H1 (cell line): ENCODE results near the gene TMEM236. TPM values are rescaled to one million over a fixed set of nuclear protein-coding genes. Genes with fewer than 3 reads are reported as not detected.

Experiments
- CTCF ChIA-PET: fragments of 300-600 bp; sonication (Branson Sonifier 250); formaldehyde crosslinking; loops from one replicate; lab custom pipeline; 2021; ENCODE audit not compliant: partially characterized antibody; lab: Charles Lee
- POLR2A ChIA-PET: fragments of 300-600 bp; sonication (Branson Sonifier 250); formaldehyde crosslinking; loops from one replicate; lab custom pipeline; 2021; ENCODE audit warnings: inconsistent platforms; ENCODE audit not compliant: partially characterized antibody; lab: Charles Lee
- DNase-seq, 2 experiments: peaks; one replicate each; pipeline versions ENCODE4 v3.0.0 to v3.0.0-alpha.2; 2010 to 2022; ENCODE audit warnings: low spot score in 2 of 2, low read depth in 1 of 2, mixed read lengths in 1 of 2
- FAIRE-seq: peaks from 2 replicates; lab custom pipeline; 2011; peaks lifted over from hg19 to GRCh38; lab: Jason Lieb, UNC
- H2AFZ ChIP-seq: 2 replicates; pipeline ENCODE4 v1.8.1; 2012; ENCODE audit warnings: low read length, inconsistent platforms
- H2AK5ac ChIP-seq: 2 replicates; pipeline ENCODE4 v1.6.1; 2013; ENCODE audit warnings: low read depth, low read length
- H2BK120ac ChIP-seq: replicated peaks from 2 replicates; pipeline ENCODE3; 2013; ENCODE audit warnings: low read depth, low read length, inconsistent platforms
- H2BK12ac ChIP-seq: 2 replicates; pipeline ENCODE4 v1.6.1; 2013; ENCODE audit warnings: low read depth, low read length
- H2BK15ac ChIP-seq: 2 replicates; pipeline ENCODE4 v1.6.1; 2013; ENCODE audit warnings: low read length
- H2BK20ac ChIP-seq: 2 replicates; pipeline ENCODE4 v1.6.1; 2013; ENCODE audit warnings: low read length
- H2BK5ac ChIP-seq: 2 replicates; pipeline ENCODE4 v1.6.1; 2013; ENCODE audit warnings: low read depth, low read length
- H3K14ac ChIP-seq: 2 replicates; pipeline ENCODE4 v1.6.1; 2013; ENCODE audit warnings: inconsistent platforms; ENCODE audit not compliant: insufficient read length
- H3K18ac ChIP-seq: 2 replicates; pipeline ENCODE4 v1.6.1; 2013; ENCODE audit warnings: low read length; ENCODE audit errors: extremely low read depth
- H3K23ac ChIP-seq: 2 replicates; pipeline ENCODE4 v1.6.1; 2013; ENCODE audit warnings: inconsistent platforms; ENCODE audit not compliant: insufficient read length
- H3K23me2 ChIP-seq: 2 replicates; pipeline ENCODE4 v1.6.1; 2013; ENCODE audit warnings: low read depth, low read length
- H3K27ac ChIP-seq: 2 replicates; pipeline ENCODE4 v1.6.1; 2011; ENCODE audit warnings: low read depth, low read length, inconsistent platforms
- H3K27me3 ChIP-seq, 4 experiments: replicated peaks in 1 of 4; 1 replicate in 1 of 4; 2 replicates in 3 of 4; pipeline versions ENCODE4 v1.6.1 to v1.8.1; 2011 to 2013; ENCODE audit warnings: low read length in 3 of 4, mild to moderate bottlenecking in 3 of 4, inconsistent platforms in 2 of 4, mixed read lengths in 2 of 4, moderate library complexity in 1 of 4; ENCODE audit not compliant: control insufficient read depth in 3 of 4, insufficient read depth in 3 of 4; ENCODE audit errors: extremely low read depth in 1 of 4
- H3K36me3 ChIP-seq, 4 experiments: 2 replicates each; pipeline versions ENCODE4 v1.6.1 to v1.8.1; 2011 to 2013; ENCODE audit warnings: mild to moderate bottlenecking in 4 of 4, low read length in 3 of 4, moderate library complexity in 2 of 4, control low read depth in 1 of 4, inconsistent platforms in 1 of 4; ENCODE audit not compliant: insufficient read depth in 4 of 4, control insufficient read depth in 2 of 4
- H3K4ac ChIP-seq: replicated peaks from 2 replicates; pipeline ENCODE3; 2013; ENCODE audit warnings: low read length, low read depth, mixed read lengths, inconsistent platforms; ENCODE audit not compliant: insufficient read length
- H3K4me1 ChIP-seq, 4 experiments: replicated peaks in 1 of 4; 1 replicate in 1 of 4; 2 replicates in 3 of 4; pipeline versions ENCODE4 v1.6.1 to v1.8.1; 2011 to 2013; ENCODE audit warnings: low read length in 3 of 4, inconsistent platforms in 2 of 4, mixed read lengths in 1 of 4; ENCODE audit not compliant: insufficient read depth in 4 of 4, control insufficient read depth in 3 of 4
- H3K4me2 ChIP-seq, 2 experiments: 2 replicates each; pipeline versions ENCODE4 v1.6.1 to v1.8.1; 2011 to 2013; ENCODE audit warnings: low read depth in 2 of 2, low read length in 2 of 2, control low read depth in 1 of 2, inconsistent platforms in 1 of 2, mild to moderate bottlenecking in 1 of 2; ENCODE audit not compliant: insufficient read depth in 1 of 2
- H3K4me3 ChIP-seq, 4 experiments: fragments of 200-600, 300-600 bp in 1 of 4; sonication (generic), shearing (Covaris generic), sonication (Bioruptor Twin) in 1 of 4; 2 replicates each; pipeline versions ENCODE4 v1.5.1 to v1.8.1; 2011 to 2016; ENCODE audit warnings: low read length in 4 of 4, low read depth in 3 of 4, control low read depth in 2 of 4, inconsistent platforms in 2 of 4, mild to moderate bottlenecking in 2 of 4, mixed read lengths in 1 of 4, moderate library complexity in 1 of 4; ENCODE audit not compliant: insufficient read depth in 2 of 4; ENCODE audit errors: extremely low read depth in 1 of 4
- H3K56ac ChIP-seq: replicated peaks from 2 replicates; pipeline ENCODE3; 2013; ENCODE audit warnings: low read depth, mild to moderate bottlenecking, mixed read lengths, low read length, inconsistent platforms; ENCODE audit not compliant: insufficient read length
- H3K79me1 ChIP-seq: 2 replicates; pipeline ENCODE4 v1.6.1; 2013; ENCODE audit warnings: low read depth, low read length, control low read depth
- H3K79me2 ChIP-seq, 2 experiments: 2 replicates each; pipeline versions ENCODE4 v1.6.1 to v1.8.1; 2012 to 2013; ENCODE audit warnings: low read length in 2 of 2, mild to moderate bottlenecking in 2 of 2, inconsistent platforms in 1 of 2; ENCODE audit not compliant: insufficient read depth in 2 of 2, control insufficient read depth in 1 of 2
- H3K9ac ChIP-seq, 4 experiments: replicated peaks in 1 of 4; 1 replicate in 1 of 4; 2 replicates in 3 of 4; pipeline versions ENCODE4 v1.6.1 to v1.8.1; 2011 to 2013; ENCODE audit warnings: low read depth in 3 of 4, low read length in 3 of 4, control low read depth in 2 of 4, mild to moderate bottlenecking in 2 of 4, moderate library complexity in 2 of 4, inconsistent platforms in 1 of 4; ENCODE audit errors: extremely low read depth in 1 of 4
- H3K9me3 ChIP-seq, 2 experiments: 2 replicates each; pipeline versions ENCODE4 v1.6.1 to v1.8.1; 2012 to 2013; ENCODE audit warnings: mild to moderate bottlenecking in 2 of 2, moderate library complexity in 2 of 2, control low read depth in 1 of 2, inconsistent platforms in 1 of 2, low read depth in 1 of 2, low read length in 1 of 2, mixed read lengths in 1 of 2; ENCODE audit not compliant: insufficient read depth in 2 of 2
- H4K20me1 ChIP-seq, 2 experiments: replicated peaks in 1 of 2; 2 replicates each; pipeline versions ENCODE3 to v1.8.1; 2011 to 2013; ENCODE audit warnings: inconsistent platforms in 2 of 2, low read length in 2 of 2, mild to moderate bottlenecking in 1 of 2; ENCODE audit not compliant: insufficient read depth in 2 of 2, control insufficient read depth in 1 of 2
- H4K5ac ChIP-seq: 2 replicates; pipeline ENCODE4 v1.6.1; 2013; ENCODE audit warnings: low read length, low read depth, mixed read lengths, inconsistent platforms; ENCODE audit not compliant: insufficient read length
- H4K8ac ChIP-seq: 2 replicates; pipeline ENCODE4 v1.8.0; 2013; ENCODE audit warnings: mild to moderate bottlenecking, moderate library complexity, low read length, inconsistent platforms; ENCODE audit not compliant: insufficient read depth; ENCODE audit errors: extremely low read depth
- H4K91ac ChIP-seq: replicated peaks from 2 replicates; pipeline ENCODE3; 2013; ENCODE audit warnings: low read length, mixed read lengths, inconsistent platforms; ENCODE audit not compliant: insufficient read length
- YY1 ChIP-seq: IDR thresholded peaks from 2 replicates; pipeline ENCODE4 v1.6.1; 2011; ENCODE audit warnings: low read depth, mild to moderate bottlenecking, low read length
- WGBS, 2 experiments: shearing (Covaris generic) in 1 of 2; methylation state at CpG; one replicate each; pipeline versions ENCODE4 v1.1.6 to v1.1.7; 2013 to 2015; ENCODE audit warnings: low lambda C conversion rate in 2 of 2, mixed read lengths in 2 of 2, inconsistent platforms in 1 of 2, low coverage in 1 of 2, missing lambda C conversion rate in 1 of 2; ENCODE audit not compliant: insufficient replicate concordance in 2 of 2, insufficient coverage in 1 of 2, insufficient read length in 1 of 2; ENCODE audit errors: extremely low coverage in 1 of 2, missing lambda C conversion rate in 1 of 2; 5-methylcytosine and 5-hydroxymethylcytosine counted together
- polyA plus RNA-seq, 7 experiments: library from polyadenylated mRNA; depleted of rRNA in 3 of 7; stranded (reverse) in 5 of 7; unstranded in 2 of 7; fragments of >200 nt in 5 of 7; fragments of 200-250 nt in 2 of 7; gene quantifications; 1 replicate in 5 of 7; 2 replicates in 1 of 7; 4 replicates in 1 of 7; pipeline versions ENCODE4 v1.2.1 to v1.2.3, GENCODE V29; 2011 to 2013; ENCODE audit warnings: missing spikeins in 2 of 7, mixed read lengths in 2 of 7
- total RNA-seq: library from RNA; stranded (reverse); fragmentation: NEBNext Ultra II Directional; extraction: Animal tissue kit (Norgen Biotek cat#: 25700); gene quantifications from 2 replicates; pipeline ENCODE4 v1.2.1, GENCODE V29; 2021

TMEM236 gene
- total and polyA plus RNA-seq, 2 of the 8 experiments (the other 6 are each of a cell fraction or from before 2014, with no cell fraction given), result 0.02 to 0.07 TPM

GRCh38 chr10:17780727-17781126 is 28.7 kb downstream of the TMEM236 start:
- Histone ChIP-seq H2BK120ac (no peak overlapping the region), H2BK12ac (no peak overlapping the region), H3K79me2 (no peaks in the 10 kb centered on the region), H4K8ac (no peak overlapping the region), H2BK5ac (no peak overlapping the region), H3K4me1 (no peaks in the 10 kb centered on the region), H3K4me2 (no peak overlapping the region), H4K91ac (no peak overlapping the region), H2AK5ac (no peak overlapping the region), H2BK20ac (no peak overlapping the region), H2BK15ac (no peak overlapping the region), H3K79me1 (no peaks in the 10 kb centered on the region), H3K56ac (no peak overlapping the region), H3K9me3 (no peaks in the 10 kb centered on the region), H2AFZ (no peak overlapping the region), H3K4ac (no peak overlapping the region), H3K27ac (no peak overlapping the region), H3K4me3 (no peak overlapping the region), H3K23ac (no peak overlapping the region), H3K27me3 (no peaks in the 10 kb centered on the region), H3K14ac (no peak overlapping the region), H4K20me1 (no peaks in the 10 kb centered on the region), H3K36me3 (no peaks in the 10 kb centered on the region), H3K23me2 (no peaks in the 10 kb centered on the region), H3K9ac (no peak overlapping the region), H3K18ac (no peak overlapping the region), H4K5ac (no peak overlapping the region)
- ChIA-PET CTCF (interaction anchor here (0.6 to 3.0 kb wide), 7 partner anchors 9 to 38 kb away, joined by 3 to 7 read pairs (median 3); partner anchors contain the start of gene MRC1), POLR2A (no interaction called here)
- DNase-seq, result no peak
- 92% methylated on average over 4 of the region's 4 CpGs; no CpG with 5 or more reads in 1 of the 2 experiments for WGBS, 2 experiments
- no peak for FAIRE-seq
- no peak for TF ChIP-seq YY1
